Measurements from ENCODE around the gene ATG2B.

The ATG2B gene

GRCh38 chr14:96237641-96238040, 125.5 kb downstream of the ATG2B start:
- no peak overlapping the region for H3K4me3 ChIP-seq (ENCODE audit: low read length)
- no peak for DNase-seq (ENCODE audit: low read depth)
- TF ChIP-seq CTCF (IDR thresholded peaks at IDR 0.05; ENCODE audit: insufficient read depth, low read depth, low read length, missing control alignments) = no peak

GRCh38 chr14:96235426-96235825, 127.7 kb downstream of the ATG2B start:
- TF ChIP-seq CTCF (IDR thresholded peaks at IDR 0.05; ENCODE audit: insufficient read depth, low read depth, low read length, missing control alignments) = no peak
- no peak overlapping the region for H3K4me3 ChIP-seq (ENCODE audit: low read length)
- no peak for DNase-seq (ENCODE audit: low read depth)

- no peak for TF ChIP-seq CTCF (IDR thresholded peaks at IDR 0.05; ENCODE audit: insufficient read depth, low read depth, low read length, missing control alignments)
- DNase-seq (ENCODE audit: low read depth) = no peak
Observed at GRCh38 chr14:96233661-96234060, 129.5 kb downstream of the ATG2B start.

GRCh38 chr14:96232506-96232905, 130.6 kb downstream of the ATG2B start:
- TF ChIP-seq CTCF (IDR thresholded peaks at IDR 0.05; ENCODE audit: insufficient read depth, low read depth, low read length, missing control alignments) = no peak
- no peak overlapping the region for H3K4me3 ChIP-seq (ENCODE audit: low read length)
- no peak for DNase-seq (ENCODE audit: low read depth)

More at GRCh38 chr14:96233661-96234060, 129.5 kb downstream of the ATG2B start:
- H3K4me3 ChIP-seq (ENCODE audit: low read length) = no peak overlapping the region

- no peak for TF ChIP-seq CTCF (IDR thresholded peaks at IDR 0.05; ENCODE audit: insufficient read depth, low read depth, low read length, missing control alignments)
- no peak overlapping the region for H3K4me3 ChIP-seq (ENCODE audit: low read length)
- DNase-seq (ENCODE audit: low read depth) = no peak
Observed at GRCh38 chr14:96231526-96232130, 131.5 kb downstream of the ATG2B start.

GRCh38 chr14:96231056-96231455, 132.1 kb downstream of the ATG2B start:
- TF ChIP-seq CTCF (IDR thresholded peaks at IDR 0.05; ENCODE audit: insufficient read depth, low read depth, low read length, missing control alignments) = no peak
- no peak for DNase-seq (ENCODE audit: low read depth)
- H3K4me3 ChIP-seq (ENCODE audit: low read length) = no peak overlapping the region

GRCh38 chr14:96229315-96229714, 133.8 kb downstream of the ATG2B start:
- DNase-seq (ENCODE audit: low read depth) = no peak
- no peak for TF ChIP-seq CTCF (IDR thresholded peaks at IDR 0.05; ENCODE audit: insufficient read depth, low read depth, low read length, missing control alignments)
- H3K4me3 ChIP-seq (ENCODE audit: low read length) = no peak overlapping the region
